H1 (cell line): Measurements from ENCODE around the gene C17orf114.

Experiments
- CTCF ChIA-PET: fragments of 300-600 bp; sonication (Branson Sonifier 250); formaldehyde crosslinking; loops from one replicate; lab custom pipeline; 2021; ENCODE audit not compliant: partially characterized antibody; lab: Charles Lee
- POLR2A ChIA-PET: fragments of 300-600 bp; sonication (Branson Sonifier 250); formaldehyde crosslinking; loops from one replicate; lab custom pipeline; 2021; ENCODE audit warnings: inconsistent platforms; ENCODE audit not compliant: partially characterized antibody; lab: Charles Lee
- DNase-seq, 2 experiments: peaks; one replicate each; pipeline versions ENCODE4 v3.0.0 to v3.0.0-alpha.2; 2010 to 2022; ENCODE audit warnings: low spot score in 2 of 2, low read depth in 1 of 2, mixed read lengths in 1 of 2
- FAIRE-seq: peaks from 2 replicates; lab custom pipeline; 2011; peaks lifted over from hg19 to GRCh38; lab: Jason Lieb, UNC
- H2AFZ ChIP-seq: 2 replicates; pipeline ENCODE4 v1.8.1; 2012; ENCODE audit warnings: low read length, inconsistent platforms
- H2AK5ac ChIP-seq: 2 replicates; pipeline ENCODE4 v1.6.1; 2013; ENCODE audit warnings: low read depth, low read length
- H2BK120ac ChIP-seq: replicated peaks from 2 replicates; pipeline ENCODE3; 2013; ENCODE audit warnings: low read depth, low read length, inconsistent platforms
- H2BK12ac ChIP-seq: 2 replicates; pipeline ENCODE4 v1.6.1; 2013; ENCODE audit warnings: low read depth, low read length
- H2BK15ac ChIP-seq: 2 replicates; pipeline ENCODE4 v1.6.1; 2013; ENCODE audit warnings: low read length
- H2BK20ac ChIP-seq: 2 replicates; pipeline ENCODE4 v1.6.1; 2013; ENCODE audit warnings: low read length
- H2BK5ac ChIP-seq: 2 replicates; pipeline ENCODE4 v1.6.1; 2013; ENCODE audit warnings: low read depth, low read length
- H3K14ac ChIP-seq: 2 replicates; pipeline ENCODE4 v1.6.1; 2013; ENCODE audit warnings: inconsistent platforms; ENCODE audit not compliant: insufficient read length
- H3K18ac ChIP-seq: 2 replicates; pipeline ENCODE4 v1.6.1; 2013; ENCODE audit warnings: low read length; ENCODE audit errors: extremely low read depth
- H3K23ac ChIP-seq: 2 replicates; pipeline ENCODE4 v1.6.1; 2013; ENCODE audit warnings: inconsistent platforms; ENCODE audit not compliant: insufficient read length
- H3K23me2 ChIP-seq: 2 replicates; pipeline ENCODE4 v1.6.1; 2013; ENCODE audit warnings: low read depth, low read length
- H3K27ac ChIP-seq: 2 replicates; pipeline ENCODE4 v1.6.1; 2011; ENCODE audit warnings: low read depth, low read length, inconsistent platforms
- H3K27me3 ChIP-seq, 4 experiments: replicated peaks in 1 of 4; 1 replicate in 1 of 4; 2 replicates in 3 of 4; pipeline versions ENCODE4 v1.6.1 to v1.8.1; 2011 to 2013; ENCODE audit warnings: low read length in 3 of 4, mild to moderate bottlenecking in 3 of 4, inconsistent platforms in 2 of 4, mixed read lengths in 2 of 4, moderate library complexity in 1 of 4; ENCODE audit not compliant: control insufficient read depth in 3 of 4, insufficient read depth in 3 of 4; ENCODE audit errors: extremely low read depth in 1 of 4
- H3K36me3 ChIP-seq, 4 experiments: 2 replicates each; pipeline versions ENCODE4 v1.6.1 to v1.8.1; 2011 to 2013; ENCODE audit warnings: mild to moderate bottlenecking in 4 of 4, low read length in 3 of 4, moderate library complexity in 2 of 4, control low read depth in 1 of 4, inconsistent platforms in 1 of 4; ENCODE audit not compliant: insufficient read depth in 4 of 4, control insufficient read depth in 2 of 4
- H3K4ac ChIP-seq: replicated peaks from 2 replicates; pipeline ENCODE3; 2013; ENCODE audit warnings: low read length, low read depth, mixed read lengths, inconsistent platforms; ENCODE audit not compliant: insufficient read length
- H3K4me1 ChIP-seq, 4 experiments: replicated peaks in 1 of 4; 1 replicate in 1 of 4; 2 replicates in 3 of 4; pipeline versions ENCODE4 v1.6.1 to v1.8.1; 2011 to 2013; ENCODE audit warnings: low read length in 3 of 4, inconsistent platforms in 2 of 4, mixed read lengths in 1 of 4; ENCODE audit not compliant: insufficient read depth in 4 of 4, control insufficient read depth in 3 of 4
- H3K4me2 ChIP-seq, 2 experiments: 2 replicates each; pipeline versions ENCODE4 v1.6.1 to v1.8.1; 2011 to 2013; ENCODE audit warnings: low read depth in 2 of 2, low read length in 2 of 2, control low read depth in 1 of 2, inconsistent platforms in 1 of 2, mild to moderate bottlenecking in 1 of 2; ENCODE audit not compliant: insufficient read depth in 1 of 2
- H3K4me3 ChIP-seq, 4 experiments: fragments of 200-600, 300-600 bp in 1 of 4; sonication (generic), shearing (Covaris generic), sonication (Bioruptor Twin) in 1 of 4; 2 replicates each; pipeline versions ENCODE4 v1.5.1 to v1.8.1; 2011 to 2016; ENCODE audit warnings: low read length in 4 of 4, low read depth in 3 of 4, control low read depth in 2 of 4, inconsistent platforms in 2 of 4, mild to moderate bottlenecking in 2 of 4, mixed read lengths in 1 of 4, moderate library complexity in 1 of 4; ENCODE audit not compliant: insufficient read depth in 2 of 4; ENCODE audit errors: extremely low read depth in 1 of 4
- H3K56ac ChIP-seq: replicated peaks from 2 replicates; pipeline ENCODE3; 2013; ENCODE audit warnings: low read depth, mild to moderate bottlenecking, mixed read lengths, low read length, inconsistent platforms; ENCODE audit not compliant: insufficient read length
- H3K79me1 ChIP-seq: 2 replicates; pipeline ENCODE4 v1.6.1; 2013; ENCODE audit warnings: low read depth, low read length, control low read depth
- H3K79me2 ChIP-seq, 2 experiments: 2 replicates each; pipeline versions ENCODE4 v1.6.1 to v1.8.1; 2012 to 2013; ENCODE audit warnings: low read length in 2 of 2, mild to moderate bottlenecking in 2 of 2, inconsistent platforms in 1 of 2; ENCODE audit not compliant: insufficient read depth in 2 of 2, control insufficient read depth in 1 of 2
- H3K9ac ChIP-seq, 4 experiments: replicated peaks in 1 of 4; 1 replicate in 1 of 4; 2 replicates in 3 of 4; pipeline versions ENCODE4 v1.6.1 to v1.8.1; 2011 to 2013; ENCODE audit warnings: low read depth in 3 of 4, low read length in 3 of 4, control low read depth in 2 of 4, mild to moderate bottlenecking in 2 of 4, moderate library complexity in 2 of 4, inconsistent platforms in 1 of 4; ENCODE audit errors: extremely low read depth in 1 of 4
- H3K9me3 ChIP-seq, 2 experiments: 2 replicates each; pipeline versions ENCODE4 v1.6.1 to v1.8.1; 2012 to 2013; ENCODE audit warnings: mild to moderate bottlenecking in 2 of 2, moderate library complexity in 2 of 2, control low read depth in 1 of 2, inconsistent platforms in 1 of 2, low read depth in 1 of 2, low read length in 1 of 2, mixed read lengths in 1 of 2; ENCODE audit not compliant: insufficient read depth in 2 of 2
- H4K20me1 ChIP-seq, 2 experiments: replicated peaks in 1 of 2; 2 replicates each; pipeline versions ENCODE3 to v1.8.1; 2011 to 2013; ENCODE audit warnings: inconsistent platforms in 2 of 2, low read length in 2 of 2, mild to moderate bottlenecking in 1 of 2; ENCODE audit not compliant: insufficient read depth in 2 of 2, control insufficient read depth in 1 of 2
- H4K5ac ChIP-seq: 2 replicates; pipeline ENCODE4 v1.6.1; 2013; ENCODE audit warnings: low read length, low read depth, mixed read lengths, inconsistent platforms; ENCODE audit not compliant: insufficient read length
- H4K8ac ChIP-seq: 2 replicates; pipeline ENCODE4 v1.8.0; 2013; ENCODE audit warnings: mild to moderate bottlenecking, moderate library complexity, low read length, inconsistent platforms; ENCODE audit not compliant: insufficient read depth; ENCODE audit errors: extremely low read depth
- H4K91ac ChIP-seq: replicated peaks from 2 replicates; pipeline ENCODE3; 2013; ENCODE audit warnings: low read length, mixed read lengths, inconsistent platforms; ENCODE audit not compliant: insufficient read length
- CHD1 ChIP-seq: IDR thresholded peaks from 2 replicates; pipeline ENCODE4 v1.6.1; 2012; ENCODE audit warnings: low read depth, low read length, improper control_type of control experiment
- CHD2 ChIP-seq: IDR thresholded peaks from 2 replicates; pipeline ENCODE4 v1.6.1; 2012; ENCODE audit warnings: low read length, improper control_type of control experiment
- CTBP2 ChIP-seq: IDR thresholded peaks from 2 replicates; pipeline ENCODE4 v1.7.0; 2011; ENCODE audit warnings: borderline replicate concordance, mild to moderate bottlenecking, moderate library complexity, mixed read lengths, low read length; ENCODE audit not compliant: insufficient read depth, insufficient read length
- EGR1 ChIP-seq: IDR thresholded peaks from 2 replicates; pipeline ENCODE4 v1.6.1; 2011; ENCODE audit warnings: low read depth, low read length, borderline replicate concordance
- GABPA ChIP-seq: IDR thresholded peaks from 2 replicates; pipeline ENCODE4 v1.6.1; 2011; ENCODE audit warnings: mild to moderate bottlenecking, low read length, moderate library complexity, borderline replicate concordance; ENCODE audit not compliant: insufficient read depth
- JUN ChIP-seq: IDR thresholded peaks from 2 replicates; pipeline ENCODE4 v1.6.1; 2011; ENCODE audit warnings: low read depth, mild to moderate bottlenecking, improper control_type of control experiment, low read length
- KDM4A ChIP-seq: IDR thresholded peaks from one replicate; pipeline ENCODE4 v1.7.1; 2012; ENCODE audit warnings: low read depth, mild to moderate bottlenecking, moderate library complexity, low read length, inconsistent platforms; ENCODE audit not compliant: severe bottlenecking
- NRF1 ChIP-seq: IDR thresholded peaks from 2 replicates; pipeline ENCODE4 v1.6.1; 2011; ENCODE audit warnings: mild to moderate bottlenecking, low read depth, low read length, improper control_type of control experiment
- POLR2AphosphoS5 ChIP-seq: IDR thresholded peaks from 2 replicates; pipeline ENCODE4 v1.6.1; 2011; ENCODE audit warnings: low read depth, low read length
- POU5F1 ChIP-seq: IDR thresholded peaks from 2 replicates; pipeline ENCODE4 v1.6.1; 2011; ENCODE audit warnings: low read depth, mild to moderate bottlenecking, low read length, moderate library complexity
- RXRA ChIP-seq: IDR thresholded peaks from 2 replicates; pipeline ENCODE4 v1.6.1; 2011; ENCODE audit warnings: low read depth, mild to moderate bottlenecking, low read length, moderate library complexity; ENCODE audit not compliant: insufficient read depth
- SP2 ChIP-seq: IDR thresholded peaks from 2 replicates; pipeline ENCODE4 v1.6.1; 2012; ENCODE audit warnings: mild to moderate bottlenecking, low read length, inconsistent platforms
- WGBS, 2 experiments: shearing (Covaris generic) in 1 of 2; methylation state at CpG; one replicate each; pipeline versions ENCODE4 v1.1.6 to v1.1.7; 2013 to 2015; ENCODE audit warnings: low lambda C conversion rate in 2 of 2, mixed read lengths in 2 of 2, inconsistent platforms in 1 of 2, low coverage in 1 of 2, missing lambda C conversion rate in 1 of 2; ENCODE audit not compliant: insufficient replicate concordance in 2 of 2, insufficient coverage in 1 of 2, insufficient read length in 1 of 2; ENCODE audit errors: extremely low coverage in 1 of 2, missing lambda C conversion rate in 1 of 2; 5-methylcytosine and 5-hydroxymethylcytosine counted together
- TF ChIP-seq, protein P1 (sequence below), 3 experiments: IDR thresholded peaks; 1 replicate in 2 of 3; 2 replicates in 1 of 3; pipeline versions ENCODE4 v1.5.1 to v1.6.1; 2011; ENCODE audit warnings: low read length in 3 of 3, mild to moderate bottlenecking in 3 of 3, inconsistent platforms in 2 of 3, low read depth in 1 of 3, moderate library complexity in 1 of 3; ENCODE audit not compliant: insufficient read depth in 1 of 3; ENCODE audit errors: control extremely low read depth in 1 of 3

C17orf114 gene

DNA sequence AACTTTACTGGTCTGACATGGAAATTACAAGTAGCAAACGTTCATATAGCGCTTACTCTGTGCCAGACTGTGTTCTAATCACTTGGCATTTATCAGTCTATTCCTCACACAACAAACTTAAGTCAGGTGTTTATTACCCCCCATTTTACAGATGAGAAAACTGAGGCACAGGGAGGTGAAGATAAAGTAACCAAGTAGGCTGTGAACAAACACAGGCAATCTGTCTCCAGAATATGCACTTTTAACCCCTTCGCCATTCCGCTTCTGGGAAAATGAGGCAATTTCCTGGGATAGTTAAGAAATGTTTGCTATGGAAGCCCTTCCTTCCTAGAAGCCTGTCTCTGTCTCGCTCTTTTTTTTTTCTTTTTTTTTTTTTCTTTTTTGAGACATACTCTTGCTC lies 50.2 kb downstream of the C17orf114 start:
- H2BK20ac ChIP-seq = no peak overlapping the region
- H2BK12ac ChIP-seq = no peak overlapping the region
- no peaks in the 10 kb centered on the region; the same call in 1 of the 2 replicates for H3K23me2 ChIP-seq
- no peaks in the 10 kb centered on the region for H3K9me3 ChIP-seq
- no peak overlapping the region for H3K18ac ChIP-seq
- ChIA-PET POLR2A (no interaction called here), CTCF (interaction anchor here (0.7 to 1.0 kb wide), 3 partner anchors 31 to 138 kb away, joined by 3 to 5 read pairs (median 4); no protein-coding TSS in a partner anchor)
- no peak overlapping the region for H2BK5ac ChIP-seq
- H4K20me1 ChIP-seq = no peaks in the 10 kb centered on the region
- no peak for FAIRE-seq
- H2AK5ac ChIP-seq = no peak overlapping the region
- H3K27ac ChIP-seq = no peak overlapping the region
- no peak overlapping the region for H3K14ac ChIP-seq
- no peak overlapping the region for H4K91ac ChIP-seq
- H3K36me3 ChIP-seq = no peaks in the 10 kb centered on the region
- no peak overlapping the region for H4K8ac ChIP-seq
- no peak overlapping the region for H2BK120ac ChIP-seq
- no peak overlapping the region for H3K9ac ChIP-seq
- no peak overlapping the region for H2BK15ac ChIP-seq
- no peak overlapping the region for H3K4me2 ChIP-seq
- no peaks in the 10 kb centered on the region; a peak in 1 of 7 replicates for H3K27me3 ChIP-seq
- no peaks in the 10 kb centered on the region for H3K79me1 ChIP-seq
- 86% methylated on average over 5 of the region's 5 CpGs; no CpG with 5 or more reads in 1 of the 2 experiments for WGBS, 2 experiments
- H3K4me1 ChIP-seq = no peaks in the 10 kb centered on the region
- no peak overlapping the region for H3K23ac ChIP-seq
- no peak overlapping the region for H4K5ac ChIP-seq
- H3K4me3 ChIP-seq = no peak overlapping the region
- no peaks in the 10 kb centered on the region for H3K79me2 ChIP-seq
- no peak overlapping the region for H3K56ac ChIP-seq
- H3K4ac ChIP-seq = no peak overlapping the region
- DNase-seq = no peak
- no peak overlapping the region for H2AFZ ChIP-seq
- no peak for TF ChIP-seq POU5F1
- no peak for TF ChIP-seq CHD1
- TF ChIP-seq GABPA = no peak
- TF ChIP-seq JUN = no peak
- no peak for TF ChIP-seq SP2
- TF ChIP-seq EGR1 = no peak
- TF ChIP-seq CTBP2 = no peak
- no peak for TF ChIP-seq NRF1
- TF ChIP-seq, protein P1, sequence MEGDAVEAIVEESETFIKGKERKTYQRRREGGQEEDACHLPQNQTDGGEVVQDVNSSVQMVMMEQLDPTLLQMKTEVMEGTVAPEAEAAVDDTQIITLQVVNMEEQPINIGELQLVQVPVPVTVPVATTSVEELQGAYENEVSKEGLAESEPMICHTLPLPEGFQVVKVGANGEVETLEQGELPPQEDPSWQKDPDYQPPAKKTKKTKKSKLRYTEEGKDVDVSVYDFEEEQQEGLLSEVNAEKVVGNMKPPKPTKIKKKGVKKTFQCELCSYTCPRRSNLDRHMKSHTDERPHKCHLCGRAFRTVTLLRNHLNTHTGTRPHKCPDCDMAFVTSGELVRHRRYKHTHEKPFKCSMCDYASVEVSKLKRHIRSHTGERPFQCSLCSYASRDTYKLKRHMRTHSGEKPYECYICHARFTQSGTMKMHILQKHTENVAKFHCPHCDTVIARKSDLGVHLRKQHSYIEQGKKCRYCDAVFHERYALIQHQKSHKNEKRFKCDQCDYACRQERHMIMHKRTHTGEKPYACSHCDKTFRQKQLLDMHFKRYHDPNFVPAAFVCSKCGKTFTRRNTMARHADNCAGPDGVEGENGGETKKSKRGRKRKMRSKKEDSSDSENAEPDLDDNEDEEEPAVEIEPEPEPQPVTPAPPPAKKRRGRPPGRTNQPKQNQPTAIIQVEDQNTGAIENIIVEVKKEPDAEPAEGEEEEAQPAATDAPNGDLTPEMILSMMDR (IDR thresholded peaks at IDR 0.05; ENCODE audit: control extremely low read depth in 1 of 3, insufficient read depth in 1 of 3, low read depth in 1 of 3, low read length in 3 of 3) = no peak
- no peak for TF ChIP-seq CHD2
- no peak for TF ChIP-seq RXRA
- TF ChIP-seq KDM4A = no peak
- TF ChIP-seq POLR2AphosphoS5 = no peak
